Sigmoid colon (tissue), 4 donors: ENCODE results near the gene USP34.

ENCODE experiments used
- CTCF ChIP-seq, 4 experiments: fragments of 450-650 bp in 3 of 4; fragments of 200-600 bp in 1 of 4; IDR thresholded peaks; one replicate each; pipeline ENCODE4 v1.5.1; 2016 to 2019; ENCODE audit warnings: antibody characterized with exemption in 4 of 4, mild to moderate bottlenecking in 3 of 4, moderate library complexity in 2 of 4
- POLR2A ChIP-seq, 2 donors: fragments of 450-650 bp; IDR thresholded peaks; one replicate each; pipeline ENCODE4 v1.6.1; 2016; ENCODE audit warnings: antibody characterized with exemption in 2 of 2, mild to moderate bottlenecking in 2 of 2, moderate library complexity in 2 of 2
- POLR2AphosphoS5 ChIP-seq, 4 donors: sonication (generic); formaldehyde crosslinking; IDR thresholded peaks; one replicate each; pipeline ENCODE4 v1.6.1; 2017; ENCODE audit warnings: antibody characterized with exemption in 4 of 4

GRCh38 chr2:61425605-61426155 lies 45.2 kb downstream of the USP34 start:
- TF ChIP-seq POLR2AphosphoS5 (IDR thresholded peaks at IDR 0.05), result no peak
- TF ChIP-seq CTCF (IDR thresholded peaks at IDR 0.05), result no peak
- no peak for TF ChIP-seq POLR2A (IDR thresholded peaks at IDR 0.05)
